Measurements from ENCODE around the gene PLOD1. TPM values are rescaled to one million over a fixed set of nuclear protein-coding genes. Genes with fewer than 3 reads are reported as not detected.
"Not testable (repeated sequence)": the region's sequence is repeated elsewhere in the genome, so short reads cannot be mapped to it uniquely, and the experiment has no call there.

The PLOD1 gene
- total and polyA plus RNA-seq, 12 donors, result 37.1 to 133 (median 79.9) TPM

GRCh38 chr1:11908095-11908675, 26.3 kb upstream of the PLOD1 start:
- WGBS, 4 donors, result 0 to 1% (median 0%) methylated on average over 16 to 24 of the region's 24 CpGs
- Histone ChIP-seq H3K27ac (peak overlapping the region; percentile 76 to 99 (median 97)), H3K4me1 (replicated peaks in 1 of 2) (no peaks in the 10 kb centered on the region), H3K4me3 (peak overlapping the region in 3 of 4 donors; percentile 54 to 99 (median 65)), H3K36me3 (replicated peaks in 1 of 2) (no peaks in the 10 kb centered on the region), H3K27me3 (no peaks in the 10 kb centered on the region), H3K9me3 (replicated peaks in 1 of 3) (no peaks in the 10 kb centered on the region)
- peak in 6 of 7 donors; percentile 36 to 85 (median 69) for DNase-seq
- intact Hi-C loops (cut with DNase I), result no loop called here
- peak; percentile 99 to 100 for TF ChIP-seq POLR2A (IDR thresholded peaks at IDR 0.05)
- TF ChIP-seq CTCF (IDR thresholded peaks at IDR 0.05), result no peak

- H3K4me1 ChIP-seq (replicated peaks in 1 of 2); H3K27me3 ChIP-seq; DNase-seq; intact Hi-C loops (cut with DNase I); H3K9me3 ChIP-seq (replicated peaks in 1 of 3); H3K4me3 ChIP-seq; H3K36me3 ChIP-seq (replicated peaks in 1 of 2): not testable (repeated sequence)
- 57 to 76% (median 61%) methylated on average over 5 to 6 of the region's 6 CpGs for WGBS, 4 donors
- H3K27ac ChIP-seq, result peak overlapping the region in 2 of 5 donors; percentile 95 to 99
These were observed 23.6 kb upstream of the PLOD1 start for GRCh38 chr1:11910914-11911228.

GRCh38 chr1:11912000-11912399, 22.5 kb upstream of the PLOD1 start:
- Histone ChIP-seq H3K27me3 (no peaks in the 10 kb centered on the region), H3K27ac (no peak overlapping the region), H3K9me3 (replicated peaks in 1 of 3) (no peaks in the 10 kb centered on the region), H3K36me3 (replicated peaks in 1 of 2) (no peaks in the 10 kb centered on the region), H3K4me3 (no peak overlapping the region), H3K4me1 (replicated peaks in 1 of 2) (no peaks in the 10 kb centered on the region)
- no peak for DNase-seq
- intact Hi-C loops (cut with DNase I), result no loop called here
- TF ChIP-seq CTCF (IDR thresholded peaks at IDR 0.05) (no peak), POLR2A (IDR thresholded peaks at IDR 0.05) (no peak)
- WGBS, 4 donors, result 87 to 94% (median 90%) methylated on average over 4 to 7 of the region's 7 CpGs

- intact Hi-C loops (cut with DNase I); H3K9me3 ChIP-seq (replicated peaks in 1 of 3); H3K4me1 ChIP-seq (replicated peaks in 1 of 2); H3K27ac ChIP-seq; DNase-seq; H3K4me3 ChIP-seq; H3K36me3 ChIP-seq (replicated peaks in 1 of 2); H3K27me3 ChIP-seq: not testable (repeated sequence)
- 77 to 86% (median 80%) methylated on average over 21 of the region's 21 CpGs for WGBS, 4 donors
These were observed 21.9 kb upstream of the PLOD1 start for GRCh38 chr1:11912482-11913216.

GRCh38 chr1:11913291-11913690, 21.2 kb upstream of the PLOD1 start:
- Histone ChIP-seq H3K27me3 (no peaks in the 10 kb centered on the region), H3K36me3 (replicated peaks in 1 of 2) (no peaks in the 10 kb centered on the region), H3K9me3 (replicated peaks in 1 of 3) (no peaks in the 10 kb centered on the region), H3K27ac (no peak overlapping the region), H3K4me3 (no peak overlapping the region), H3K4me1 (replicated peaks in 1 of 2) (no peaks in the 10 kb centered on the region)
- no peak for TF ChIP-seq CTCF (IDR thresholded peaks at IDR 0.05)
- no peak for TF ChIP-seq POLR2A (IDR thresholded peaks at IDR 0.05)
- DNase-seq, result no peak
- intact Hi-C loops (cut with DNase I), result no loop called here
- WGBS, 4 donors, result 57 to 63% (median 60%) methylated on average over 10 to 11 of the region's 11 CpGs
